DOHH2 (cell line): ENCODE data around the gene EXTL1.

Source experiments
- H3F3A ChIP-seq: fragments of 200-600 bp; sonication (generic), shearing (Covaris generic); 2 replicates; pipeline ENCODE4 v1.6.0; 2016; ENCODE audit warnings: antibody characterized with exemption, mild to moderate bottlenecking; ENCODE audit not compliant: control insufficient read depth, insufficient read depth
- H3K27ac ChIP-seq: fragments of 200-600 bp; sonication (generic); 2 replicates; pipeline ENCODE4 v1.5.1; 2014; ENCODE audit warnings: low read depth, mild to moderate bottlenecking, low read length, moderate library complexity
- H3K27me3 ChIP-seq: fragments of 200-600 bp; sonication (generic); 2 replicates; pipeline ENCODE4 v1.6.1; 2014; ENCODE audit warnings: mild to moderate bottlenecking, low read length, mixed read lengths; ENCODE audit not compliant: control insufficient read depth
- H3K36me3 ChIP-seq: fragments of 200-600 bp; sonication (generic); 2 replicates; pipeline ENCODE4 v1.6.1; 2014; ENCODE audit warnings: mild to moderate bottlenecking, low read length, moderate library complexity, mixed read lengths; ENCODE audit not compliant: control insufficient read depth
- H3K4me1 ChIP-seq: fragments of 200-600 bp; sonication (generic); 2 replicates; pipeline ENCODE4 v1.6.1; 2014; ENCODE audit warnings: mild to moderate bottlenecking, low read length, mixed read lengths; ENCODE audit not compliant: control insufficient read depth
- H3K4me2 ChIP-seq: fragments of 200-600 bp; sonication (generic); 2 replicates; pipeline ENCODE4 v1.6.0; 2014; ENCODE audit warnings: mild to moderate bottlenecking, low read length, moderate library complexity
- H3K4me3 ChIP-seq: fragments of 200-600 bp; sonication (generic); 2 replicates; pipeline ENCODE4 v1.5.1; 2014; ENCODE audit warnings: mild to moderate bottlenecking, low read length, mixed read lengths
- H3K79me2 ChIP-seq: fragments of 200-600 bp; sonication (generic); 2 replicates; pipeline ENCODE4 v1.6.1; 2014; ENCODE audit warnings: mild to moderate bottlenecking, low read length, mixed read lengths; ENCODE audit not compliant: control insufficient read depth
- H3K9me2 ChIP-seq: fragments of 200-600 bp; sonication (generic); replicated peaks from 2 replicates; pipeline ENCODE4 v1.6.1; 2014; ENCODE audit warnings: mild to moderate bottlenecking, low read length, mixed read lengths; ENCODE audit not compliant: control insufficient read depth
- H3K9me3 ChIP-seq: fragments of 200-600 bp; sonication (generic); 2 replicates; pipeline ENCODE4 v1.6.1; 2014; ENCODE audit warnings: antibody characterized with exemption, low read length, mixed read lengths; ENCODE audit not compliant: control insufficient read depth, insufficient read depth
- H4K20me1 ChIP-seq: fragments of 200-600 bp; sonication (generic); 2 replicates; pipeline ENCODE4 v1.6.0; 2014; ENCODE audit warnings: low read depth, mild to moderate bottlenecking, antibody characterized with exemption, low read length, moderate library complexity; ENCODE audit not compliant: control insufficient read depth, insufficient read depth
- CTCF ChIP-seq: fragments of 200-600 bp; sonication (generic); IDR thresholded peaks from one replicate; pipeline ENCODE4 v1.5.1; 2014; ENCODE audit warnings: antibody characterized with exemption, mild to moderate bottlenecking, low read depth, low read length; ENCODE audit not compliant: poor library complexity, severe bottlenecking
- EZH2phosphoT487 ChIP-seq: fragments of 200-600 bp; sonication (generic); IDR thresholded peaks from 2 replicates; pipeline ENCODE4 v1.6.1; 2017; ENCODE audit warnings: borderline replicate concordance, mild to moderate bottlenecking, antibody characterized with exemption, low read length, moderate library complexity, mixed read lengths

EXTL1 gene

GRCh38 chr1:25999041-25999800 is 22.4 kb upstream of the EXTL1 start:
- peaks cover 22% of the 10 kb centered on the region for H3K4me1 ChIP-seq
- H3K4me3 ChIP-seq: no peak overlapping the region
- H4K20me1 ChIP-seq: no peaks in the 10 kb centered on the region
- H3K4me2 ChIP-seq: no peak overlapping the region
- peaks cover 8% of the 10 kb centered on the region for H3K79me2 ChIP-seq
- no peaks in the 10 kb centered on the region for H3K36me3 ChIP-seq
- no peak overlapping the region for H3K27ac ChIP-seq
- H3K9me3 ChIP-seq: no peaks in the 10 kb centered on the region
- no peaks in the 10 kb centered on the region for H3K9me2 ChIP-seq
- H3K27me3 ChIP-seq: no peaks in the 10 kb centered on the region
- TF ChIP-seq EZH2phosphoT487 (no peak), CTCF (no peak)
- 0 out of 2 replicates have a peak, but pooled peaks cover 4% of the 10 kb centered on the region for H3F3A ChIP-seq

GRCh38 chr1:26003262-26003661 is 18.3 kb upstream of the EXTL1 start:
- Histone ChIP-seq H3K4me3 (no peak overlapping the region), H3K27me3 (peaks cover 2% of the 10 kb centered on the region; the same call in 1 of the 2 replicates), H3K9me2 (no peaks in the 10 kb centered on the region), H4K20me1 (no peaks in the 10 kb centered on the region), H3K36me3 (no peaks in the 10 kb centered on the region), H3K79me2 (no peaks in the 10 kb centered on the region), H3F3A (no peaks in the 10 kb centered on the region), H3K4me2 (no peak overlapping the region), H3K27ac (no peak overlapping the region), H3K9me3 (no peaks in the 10 kb centered on the region), H3K4me1 (peaks cover 14% of the 10 kb centered on the region)
- TF ChIP-seq EZH2phosphoT487: no peak
- no peak for TF ChIP-seq CTCF

GRCh38 chr1:26003756-26004155 is 17.8 kb upstream of the EXTL1 start:
- H3F3A ChIP-seq: no peaks in the 10 kb centered on the region
- H3K4me3 ChIP-seq: no peak overlapping the region
- H3K4me2 ChIP-seq: no peak overlapping the region
- peaks cover 9% of the 10 kb centered on the region for H3K4me1 ChIP-seq
- no peak overlapping the region for H3K27ac ChIP-seq
- no peaks in the 10 kb centered on the region for H4K20me1 ChIP-seq
- H3K79me2 ChIP-seq: no peaks in the 10 kb centered on the region
- H3K27me3 ChIP-seq: peaks cover 2% of the 10 kb centered on the region; the same call in 1 of the 2 replicates
- no peaks in the 10 kb centered on the region for H3K36me3 ChIP-seq
- H3K9me3 ChIP-seq: no peaks in the 10 kb centered on the region
- TF ChIP-seq CTCF (no peak), EZH2phosphoT487 (no peak)
- no peaks in the 10 kb centered on the region for H3K9me2 ChIP-seq
